ENCODE results near the gene GNAQ.
"Not testable (repeated sequence)": the region's sequence is repeated elsewhere in the genome, so short reads cannot be mapped to it uniquely, and the experiment has no call there.

Gene GNAQ

GRCh38 chr9:77872863-77873262 is 158.7 kb downstream of the GNAQ start:
- DNase-seq (ENCODE audit: low spot score): no peak

DNA sequence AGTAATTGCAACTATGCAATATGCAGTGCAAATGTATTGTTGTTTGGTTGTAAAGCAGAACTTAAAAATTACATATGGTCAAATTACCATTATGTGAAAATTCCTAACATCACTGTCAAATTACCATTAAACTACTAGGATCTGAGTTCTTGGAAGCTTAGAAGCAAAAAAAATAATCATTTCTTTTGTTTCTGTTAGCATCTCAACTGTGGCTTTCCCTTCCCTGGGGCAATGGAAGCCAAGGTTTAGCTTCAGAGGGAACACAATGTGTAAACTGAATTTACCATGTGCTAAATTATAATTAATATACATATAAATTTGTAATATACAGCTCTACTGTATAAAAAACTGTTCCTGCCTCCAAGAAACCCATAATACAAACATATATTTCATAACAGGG is 159.4 kb downstream of the GNAQ start:
- DNase-seq (ENCODE audit: low spot score): no peak

GRCh38 chr9:77871483-77871882 is 160.1 kb downstream of the GNAQ start:
- DNase-seq (ENCODE audit: low spot score): no peak

DNA sequence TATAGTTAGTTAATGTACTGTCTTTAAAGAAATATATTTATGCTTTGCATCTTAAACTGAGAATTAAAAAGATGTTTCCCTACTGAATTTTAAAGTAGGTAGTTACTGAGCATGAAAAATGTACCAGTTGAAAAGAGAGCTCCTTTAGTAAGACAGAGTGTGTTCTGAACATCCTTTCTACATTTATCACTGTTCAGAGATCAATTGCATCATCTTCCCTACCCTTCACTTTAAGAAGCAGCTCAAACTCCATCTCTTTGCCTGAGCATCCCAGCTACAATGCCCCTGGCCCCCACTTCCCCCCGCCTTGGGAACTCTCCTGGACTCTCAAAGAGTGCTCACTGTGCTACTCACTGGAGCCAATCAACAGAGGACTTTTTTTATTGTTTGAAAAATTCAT is 164.7 kb downstream of the GNAQ start:
- DNase-seq (ENCODE audit: low spot score): no peak

DNA sequence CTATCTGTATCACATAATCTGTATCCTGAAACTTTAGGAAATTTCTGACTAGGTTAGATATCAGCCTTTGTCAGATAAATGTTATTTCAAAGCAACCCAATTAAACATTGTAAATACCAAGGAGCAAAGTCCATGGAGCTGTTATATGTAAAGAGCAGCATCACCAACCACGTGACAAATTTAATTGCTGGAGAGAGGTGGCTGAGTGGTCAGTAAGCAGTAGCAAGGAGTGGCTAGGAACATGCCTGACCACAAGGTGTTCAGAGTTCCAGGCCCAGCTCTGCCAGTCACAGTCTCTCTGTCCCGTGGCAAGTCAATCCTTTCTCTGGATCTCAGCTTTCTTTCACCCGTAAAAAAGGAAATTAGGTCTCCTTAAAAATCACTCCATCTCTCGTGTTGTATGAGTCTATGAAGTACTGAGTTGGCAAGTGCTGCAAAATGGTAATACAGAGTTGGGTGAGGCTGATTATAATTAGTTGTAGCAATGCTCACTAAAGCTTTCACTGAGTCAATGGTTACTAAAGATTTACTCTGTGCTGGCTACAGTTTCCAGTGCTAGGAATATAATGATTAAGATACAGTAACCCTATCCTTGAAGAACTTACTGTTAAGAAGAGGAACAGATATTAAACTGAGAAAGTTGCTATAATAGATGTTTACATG is 166.1 kb downstream of the GNAQ start:
- no peak for DNase-seq (ENCODE audit: low spot score)

- DNase-seq (ENCODE audit: low spot score): no peak
Measured at GRCh38 chr9:77864211-77864889, 167.3 kb downstream of the GNAQ start.

GRCh38 chr9:77863638-77864037 is 168.0 kb downstream of the GNAQ start:
- DNase-seq (ENCODE audit: low spot score): not testable (repeated sequence)

DNA sequence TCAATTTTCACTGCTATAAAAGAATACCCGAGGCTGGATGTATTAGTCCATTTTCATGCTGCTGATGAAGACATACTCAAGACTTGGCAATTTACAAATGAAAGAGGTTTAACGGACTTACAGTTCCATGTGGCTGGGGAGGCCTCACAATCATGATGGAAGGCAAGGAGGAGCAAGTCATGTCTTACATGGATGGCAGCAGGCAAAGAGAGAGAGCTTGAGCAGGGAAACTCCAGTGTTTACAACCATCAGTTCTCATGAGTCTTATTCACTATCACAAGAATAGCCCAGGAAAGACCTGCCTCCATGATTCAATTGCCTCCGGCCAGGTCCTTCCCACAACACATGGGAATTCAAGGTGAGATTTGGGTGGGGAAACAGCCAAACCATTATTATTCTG is 170.7 kb downstream of the GNAQ start:
- not testable (repeated sequence) for DNase-seq (ENCODE audit: low spot score)

GRCh38 chr9:77857513-77858259 is 173.9 kb downstream of the GNAQ start:
- DNase-seq (ENCODE audit: low spot score): no peak

GRCh38 chr9:77856615-77857014 is 175.0 kb downstream of the GNAQ start:
- DNase-seq (ENCODE audit: low spot score): no peak

DNA sequence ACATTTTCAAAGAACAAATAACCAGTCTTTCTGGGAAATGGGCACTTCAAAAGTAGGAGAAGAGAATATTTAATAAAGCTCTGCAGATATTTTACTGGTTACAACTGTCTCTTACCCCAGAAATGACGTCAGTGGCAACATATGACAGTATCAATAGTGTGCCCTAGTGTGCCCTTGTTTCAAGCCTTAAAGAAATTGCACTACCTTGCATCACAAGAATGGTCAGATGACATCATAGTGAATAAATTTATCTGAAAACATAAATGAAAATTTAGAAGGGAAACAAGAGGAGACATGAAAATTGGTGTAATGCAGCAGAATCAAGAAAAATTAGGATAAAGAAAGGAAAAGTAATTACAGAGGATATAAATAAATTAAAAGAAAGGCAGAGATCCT is 176.7 kb downstream of the GNAQ start:
- DNase-seq (ENCODE audit: low spot score): no peak

GRCh38 chr9:77854258-77854915 is 177.2 kb downstream of the GNAQ start:
- no peak for DNase-seq (ENCODE audit: low spot score)

GRCh38 chr9:77853716-77854115 is 177.9 kb downstream of the GNAQ start:
- no peak for DNase-seq (ENCODE audit: low spot score)

- DNase-seq (ENCODE audit: low spot score): no peak
Measured at GRCh38 chr9:77851882-77852595, 179.6 kb downstream of the GNAQ start.

GRCh38 chr9:77848897-77849296 is 182.7 kb downstream of the GNAQ start:
- no peak for DNase-seq (ENCODE audit: low spot score)

- DNase-seq (ENCODE audit: low spot score): no peak
Measured at GRCh38 chr9:77848404-77848803, 183.2 kb downstream of the GNAQ start.

GRCh38 chr9:77847626-77848025 is 184.0 kb downstream of the GNAQ start:
- DNase-seq (ENCODE audit: low spot score): no peak

- no peak for DNase-seq (ENCODE audit: low spot score)
Measured at GRCh38 chr9:77847059-77847499, 184.5 kb downstream of the GNAQ start.

GRCh38 chr9:77844415-77844814 is 187.2 kb downstream of the GNAQ start:
- DNase-seq (ENCODE audit: low spot score): no peak

DNA sequence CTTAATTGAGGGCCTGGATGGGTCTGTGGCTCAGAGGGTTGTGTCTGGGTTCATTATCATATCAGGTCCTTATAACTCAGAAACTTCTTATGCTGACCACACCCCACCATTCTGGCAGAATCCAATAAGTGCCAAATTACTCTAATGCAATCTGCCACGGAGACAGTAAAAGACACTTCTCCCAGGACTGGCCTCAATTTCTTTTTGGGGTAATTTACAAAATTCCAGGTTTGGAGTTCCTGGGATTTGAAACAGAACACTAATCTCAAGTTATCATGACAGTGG is 187.8 kb downstream of the GNAQ start:
- DNase-seq (ENCODE audit: low spot score): no peak

DNA sequence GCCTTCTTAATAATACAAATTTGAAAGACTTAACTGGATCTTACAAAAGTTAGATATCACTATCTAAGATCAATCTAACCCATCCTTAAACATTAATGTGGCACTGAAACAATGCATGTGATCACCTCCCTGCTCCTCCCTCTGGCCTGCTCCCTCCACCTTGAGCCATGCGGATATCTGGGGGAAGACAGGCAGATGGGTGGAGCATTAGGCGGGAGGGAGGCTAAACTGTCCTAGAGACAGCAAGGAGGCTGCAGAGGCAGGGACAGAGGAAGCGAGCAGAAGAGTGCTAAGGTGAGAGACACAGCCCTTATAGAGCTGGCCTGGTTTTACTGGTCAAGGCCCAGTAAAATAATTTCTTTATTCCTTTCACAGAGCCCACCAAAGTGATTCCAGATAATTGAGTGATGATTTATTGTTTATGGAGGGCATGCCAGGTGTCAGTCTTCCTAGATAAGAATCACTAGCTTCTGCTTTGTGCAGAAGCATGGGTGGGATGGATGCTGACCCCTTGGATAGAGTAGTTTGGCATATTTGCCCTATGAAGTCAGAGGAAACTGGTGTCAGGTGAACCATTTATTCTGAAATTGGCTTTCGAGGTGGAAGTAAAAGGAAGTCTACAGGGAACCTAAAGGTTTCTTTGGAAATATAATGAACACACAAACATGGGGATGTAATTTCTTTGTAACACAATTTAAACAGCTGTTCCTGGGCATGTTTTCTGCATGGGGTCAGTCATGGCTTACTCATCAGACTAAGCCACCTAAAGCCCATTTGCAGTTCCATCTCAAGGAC is 188.3 kb downstream of the GNAQ start:
- no peak for DNase-seq (ENCODE audit: low spot score)
